K562 (cell line): ENCODE results near the gene LSM12. TPM values are rescaled to one million over a fixed set of nuclear protein-coding genes. Genes with fewer than 3 reads are reported as not detected.
A peak's percentile ranks its signal among the peaks of the same experiment; 100 is the strongest.

Source experiments
- BCL6 ChIP-seq: fragments of 250-450 bp; sonication (Bioruptor Pico); IDR thresholded peaks from 2 replicates; pipeline ENCODE4 v1.4.0; 2020
- ELF2 ChIP-seq: fragments of 250-450 bp; sonication (Bioruptor Pico); IDR thresholded peaks from 2 replicates; pipeline ENCODE4 v1.5.0; 2021; ENCODE audit warnings: mild to moderate bottlenecking
- HCFC1 ChIP-seq: IDR thresholded peaks from 2 replicates; pipeline ENCODE4 v1.6.1; 2012; ENCODE audit warnings: low read depth, low read length, improper control_type of control experiment
- HLTF ChIP-seq: fragments of 450-650 bp; IDR thresholded peaks from 2 replicates; pipeline ENCODE4 v1.6.1; 2016
- HMG20A ChIP-seq: fragments of 450-650 bp; formaldehyde crosslinking; conservative IDR thresholded peaks from 2 replicates; pipeline ENCODE4 v1.4.0; 2020; ENCODE audit warnings: mild to moderate bottlenecking, mixed read lengths
- HNRNPL ChIP-seq: fragments of 200-400 bp; formaldehyde crosslinking; IDR thresholded peaks from 2 replicates; pipeline ENCODE4 v1.6.1; 2017; ENCODE audit warnings: low read depth, mild to moderate bottlenecking, low read length
- MYNN ChIP-seq, 2 experiments: sonication (generic); formaldehyde crosslinking in 1 of 2; IDR thresholded peaks; 2 replicates each; pipeline versions ENCODE4 v1.5.0 to v1.6.1; 2016 to 2020; ENCODE audit warnings: antibody characterized with exemption in 1 of 2, missing genetic modification reagents in 1 of 2
- NCOR1 ChIP-seq: fragments of 450-650 bp; IDR thresholded peaks from 2 replicates; pipeline ENCODE4 v1.6.1; 2016; ENCODE audit warnings: mild to moderate bottlenecking, moderate library complexity
- PRMT5 ChIP-seq: sonication (generic); formaldehyde crosslinking; IDR thresholded peaks from 2 replicates; pipeline ENCODE4 v1.5.0; 2020; ENCODE audit warnings: missing genetic modification reagents
- ZNF3 ChIP-seq: fragments of 250-450 bp; sonication (Bioruptor Pico); IDR thresholded peaks from 2 replicates; pipeline ENCODE4 v1.5.0; 2021; ENCODE audit warnings: mild to moderate bottlenecking, moderate library complexity
- ZNF347 ChIP-seq: fragments of 450-650 bp; formaldehyde crosslinking; IDR thresholded peaks from 2 replicates; pipeline ENCODE4 v1.4.0; 2020; ENCODE audit warnings: low read depth, mild to moderate bottlenecking, moderate library complexity
- polyA plus RNA-seq, 8 experiments: library from polyadenylated mRNA; depleted of rRNA in 4 of 8; stranded (reverse) in 5 of 8; unstranded in 3 of 8; fragments of >200 nt; fragmentation: Nextera tagmentation in 2 of 8; fragmentation: Illumina TruSeq in 1 of 8; extraction: Ambion mirVana in 2 of 8; extraction: Trizol in 1 of 8; gene quantifications; 2 replicates each; pipeline versions ENCODE4 v1.2.1 to v1.2.3, GENCODE V29; 2011 to 2014; ENCODE audit warnings: inconsistent platforms in 1 of 8, missing spikeins in 1 of 8
- total RNA-seq, 7 experiments: library from RNA; depleted of rRNA in 6 of 7; stranded (reverse); fragments of >200 nt in 6 of 7; fragmentation: Illumina TruSeq in 2 of 7; extraction: Trizol in 2 of 7; gene quantifications; 2 replicates each; pipeline versions ENCODE4 v1.2.1 to v1.2.3, GENCODE V29; 2011 to 2021; ENCODE audit warnings: low replicate concordance in 1 of 7
- TF ChIP-seq, protein P1 (sequence below), 2 experiments: fragments of 450-650 bp in 1 of 2; sonication (generic) in 1 of 2; formaldehyde crosslinking in 1 of 2; IDR thresholded peaks; 2 replicates each; pipeline versions ENCODE4 v1.7.1 to v1.9.0; 2016 to 2022; ENCODE audit warnings: inconsistent platforms in 1 of 2, mild to moderate bottlenecking in 1 of 2, missing genetic modification reagents in 1 of 2
- TF ChIP-seq, protein P2 (sequence below): fragments of 250-450 bp; sonication (Bioruptor Pico); IDR thresholded peaks from 2 replicates; pipeline ENCODE4 v1.9.0; 2021; ENCODE audit warnings: mild to moderate bottlenecking, inconsistent platforms
- TF ChIP-seq, protein P3 (sequence below): sonication (generic); formaldehyde crosslinking; IDR thresholded peaks from 2 replicates; pipeline ENCODE4 v1.8.0; 2022; ENCODE audit warnings: missing genetic modification reagents, mild to moderate bottlenecking, moderate library complexity, borderline replicate concordance

LSM12 gene
- total and polyA plus RNA-seq, 9 of the 15 experiments (the other 6 are each of a cell fraction or from before 2014, with no cell fraction given), result 53.0 to 258 (median 89.3) TPM

GRCh38 chr17:44066204-44066930 lies at the start of gene LSM12 (continued):
- TF ChIP-seq, protein P1, sequence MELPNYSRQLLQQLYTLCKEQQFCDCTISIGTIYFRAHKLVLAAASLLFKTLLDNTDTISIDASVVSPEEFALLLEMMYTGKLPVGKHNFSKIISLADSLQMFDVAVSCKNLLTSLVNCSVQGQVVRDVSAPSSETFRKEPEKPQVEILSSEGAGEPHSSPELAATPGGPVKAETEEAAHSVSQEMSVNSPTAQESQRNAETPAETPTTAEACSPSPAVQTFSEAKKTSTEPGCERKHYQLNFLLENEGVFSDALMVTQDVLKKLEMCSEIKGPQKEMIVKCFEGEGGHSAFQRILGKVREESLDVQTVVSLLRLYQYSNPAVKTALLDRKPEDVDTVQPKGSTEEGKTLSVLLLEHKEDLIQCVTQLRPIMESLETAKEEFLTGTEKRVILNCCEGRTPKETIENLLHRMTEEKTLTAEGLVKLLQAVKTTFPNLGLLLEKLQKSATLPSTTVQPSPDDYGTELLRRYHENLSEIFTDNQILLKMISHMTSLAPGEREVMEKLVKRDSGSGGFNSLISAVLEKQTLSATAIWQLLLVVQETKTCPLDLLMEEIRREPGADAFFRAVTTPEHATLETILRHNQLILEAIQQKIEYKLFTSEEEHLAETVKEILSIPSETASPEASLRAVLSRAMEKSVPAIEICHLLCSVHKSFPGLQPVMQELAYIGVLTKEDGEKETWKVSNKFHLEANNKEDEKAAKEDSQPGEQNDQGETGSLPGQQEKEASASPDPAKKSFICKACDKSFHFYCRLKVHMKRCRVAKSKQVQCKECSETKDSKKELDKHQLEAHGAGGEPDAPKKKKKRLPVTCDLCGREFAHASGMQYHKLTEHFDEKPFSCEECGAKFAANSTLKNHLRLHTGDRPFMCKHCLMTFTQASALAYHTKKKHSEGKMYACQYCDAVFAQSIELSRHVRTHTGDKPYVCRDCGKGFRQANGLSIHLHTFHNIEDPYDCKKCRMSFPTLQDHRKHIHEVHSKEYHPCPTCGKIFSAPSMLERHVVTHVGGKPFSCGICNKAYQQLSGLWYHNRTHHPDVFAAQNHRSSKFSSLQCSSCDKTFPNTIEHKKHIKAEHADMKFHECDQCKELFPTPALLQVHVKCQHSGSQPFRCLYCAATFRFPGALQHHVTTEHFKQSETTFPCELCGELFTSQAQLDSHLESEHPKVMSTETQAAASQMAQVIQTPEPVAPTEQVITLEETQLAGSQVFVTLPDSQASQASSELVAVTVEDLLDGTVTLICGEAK (IDR thresholded peaks at IDR 0.05), result no peak
- TF ChIP-seq, protein P1 (CRISPR knock-in tag; IDR thresholded peaks at IDR 0.05), result no peak
- TF ChIP-seq ZNF3 (CRISPR knock-in tag) (no peak), MYNN (IDR thresholded peaks at IDR 0.05) (no peak), MYNN (CRISPR knock-in tag; IDR thresholded peaks at IDR 0.05) (no peak), HCFC1 (peak; percentile 31), HLTF (no peak; the same call in 1 of the 2 replicates), BCL6 (CRISPR knock-in tag) (no peak), ZNF347 (CRISPR knock-in tag) (no peak), HMG20A (CRISPR knock-in tag) (no peak), NCOR1 (no peak), PRMT5 (CRISPR knock-in tag) (no peak), ELF2 (CRISPR knock-in tag) (no peak), HNRNPL (no peak)
- TF ChIP-seq, protein P2, sequence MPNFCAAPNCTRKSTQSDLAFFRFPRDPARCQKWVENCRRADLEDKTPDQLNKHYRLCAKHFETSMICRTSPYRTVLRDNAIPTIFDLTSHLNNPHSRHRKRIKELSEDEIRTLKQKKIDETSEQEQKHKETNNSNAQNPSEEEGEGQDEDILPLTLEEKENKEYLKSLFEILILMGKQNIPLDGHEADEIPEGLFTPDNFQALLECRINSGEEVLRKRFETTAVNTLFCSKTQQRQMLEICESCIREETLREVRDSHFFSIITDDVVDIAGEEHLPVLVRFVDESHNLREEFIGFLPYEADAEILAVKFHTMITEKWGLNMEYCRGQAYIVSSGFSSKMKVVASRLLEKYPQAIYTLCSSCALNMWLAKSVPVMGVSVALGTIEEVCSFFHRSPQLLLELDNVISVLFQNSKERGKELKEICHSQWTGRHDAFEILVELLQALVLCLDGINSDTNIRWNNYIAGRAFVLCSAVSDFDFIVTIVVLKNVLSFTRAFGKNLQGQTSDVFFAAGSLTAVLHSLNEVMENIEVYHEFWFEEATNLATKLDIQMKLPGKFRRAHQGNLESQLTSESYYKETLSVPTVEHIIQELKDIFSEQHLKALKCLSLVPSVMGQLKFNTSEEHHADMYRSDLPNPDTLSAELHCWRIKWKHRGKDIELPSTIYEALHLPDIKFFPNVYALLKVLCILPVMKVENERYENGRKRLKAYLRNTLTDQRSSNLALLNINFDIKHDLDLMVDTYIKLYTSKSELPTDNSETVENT (CRISPR knock-in tag), result 0 out of 2 replicates have a peak, but pooled peaks have one; percentile 76
- TF ChIP-seq, protein P3, sequence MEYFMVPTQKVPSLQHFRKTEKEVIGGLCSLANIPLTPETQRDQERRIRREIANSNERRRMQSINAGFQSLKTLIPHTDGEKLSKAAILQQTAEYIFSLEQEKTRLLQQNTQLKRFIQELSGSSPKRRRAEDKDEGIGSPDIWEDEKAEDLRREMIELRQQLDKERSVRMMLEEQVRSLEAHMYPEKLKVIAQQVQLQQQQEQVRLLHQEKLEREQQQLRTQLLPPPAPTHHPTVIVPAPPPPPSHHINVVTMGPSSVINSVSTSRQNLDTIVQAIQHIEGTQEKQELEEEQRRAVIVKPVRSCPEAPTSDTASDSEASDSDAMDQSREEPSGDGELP, result peak; percentile 42; the same call in 1 of the 2 replicates
